Measurements from ENCODE around the gene SLC15A4.

Gene SLC15A4

DNA sequence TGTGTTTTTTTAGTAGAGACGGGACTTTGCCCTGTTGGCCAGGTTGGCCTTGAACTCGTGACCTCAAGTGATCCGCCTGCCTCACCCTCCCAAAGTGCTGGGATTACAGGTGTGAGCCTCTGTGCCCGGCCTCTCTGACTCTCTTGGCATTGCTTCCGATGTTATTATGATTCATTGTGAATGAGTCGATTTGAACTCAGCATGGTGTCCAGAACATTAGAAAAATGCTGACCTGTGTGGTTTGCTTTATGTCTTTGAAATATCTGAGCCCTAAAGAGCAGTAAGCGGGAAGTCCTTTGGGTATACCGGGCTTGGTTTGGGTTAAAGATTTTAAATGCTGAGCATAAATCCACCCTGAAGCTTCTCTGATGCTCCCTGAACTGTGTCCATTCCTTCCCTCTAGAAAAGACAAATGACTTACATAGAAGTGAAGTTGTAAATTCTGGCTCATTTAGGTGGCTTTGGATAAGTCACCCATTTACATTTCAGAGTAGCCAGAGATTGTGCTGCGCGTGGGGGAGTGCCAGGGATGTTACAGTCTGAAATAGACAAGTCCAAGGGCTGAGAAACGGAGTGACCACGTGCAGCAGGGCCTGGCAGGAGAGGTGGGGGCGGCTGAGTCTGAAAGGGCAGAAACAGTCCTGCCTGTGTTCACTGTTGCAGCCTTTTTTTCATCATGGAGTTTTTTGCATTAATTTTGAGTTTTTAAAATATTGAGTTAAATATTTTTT, 39.6 kb downstream of the SLC15A4 start:
- CTCF ChIA-PET = interaction anchor here (2.1 to 4.3 kb wide), 2 partner anchors 14 to 16 kb away, joined by 5 to 21 read pairs; no protein-coding TSS in a partner anchor
- POLR2A ChIA-PET = no interaction called here
- DNase-seq (ENCODE audit: low read depth, low spot score) = no peak

DNA sequence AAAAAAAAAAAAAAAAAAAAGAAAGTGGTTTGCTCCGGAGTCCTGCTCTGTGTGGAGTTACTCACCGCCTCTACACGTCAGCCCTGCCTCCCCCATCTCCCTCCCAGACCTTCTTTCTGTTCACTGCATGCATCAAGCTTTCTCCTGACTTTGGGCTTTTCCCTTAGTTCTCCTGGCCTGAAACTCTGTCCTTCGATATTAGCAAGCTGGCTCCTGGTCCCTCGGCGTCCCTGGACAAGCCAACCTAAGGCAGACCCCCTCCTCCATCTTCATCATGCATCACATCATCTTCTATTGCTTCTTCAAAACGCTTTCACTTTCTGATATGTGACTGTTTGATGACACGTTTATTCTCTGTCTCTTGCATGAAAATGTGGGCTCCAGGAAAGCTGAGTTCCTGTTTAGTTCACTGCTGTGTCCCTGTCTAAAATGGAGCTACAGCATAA, 40.6 kb downstream of the SLC15A4 start:
- DNase-seq (ENCODE audit: low read depth, low spot score) = no peak
- ChIA-PET CTCF (interaction anchor here (0.6 to 4.3 kb wide), 10 partner anchors 9 to 1415 kb away, joined by 3 to 21 read pairs (median 4); no protein-coding TSS in a partner anchor), POLR2A (no interaction called here)
- H3K4me3 ChIP-seq (ENCODE audit: low read depth, low read length) = no peak overlapping the region
- TF ChIP-seq, protein P1, sequence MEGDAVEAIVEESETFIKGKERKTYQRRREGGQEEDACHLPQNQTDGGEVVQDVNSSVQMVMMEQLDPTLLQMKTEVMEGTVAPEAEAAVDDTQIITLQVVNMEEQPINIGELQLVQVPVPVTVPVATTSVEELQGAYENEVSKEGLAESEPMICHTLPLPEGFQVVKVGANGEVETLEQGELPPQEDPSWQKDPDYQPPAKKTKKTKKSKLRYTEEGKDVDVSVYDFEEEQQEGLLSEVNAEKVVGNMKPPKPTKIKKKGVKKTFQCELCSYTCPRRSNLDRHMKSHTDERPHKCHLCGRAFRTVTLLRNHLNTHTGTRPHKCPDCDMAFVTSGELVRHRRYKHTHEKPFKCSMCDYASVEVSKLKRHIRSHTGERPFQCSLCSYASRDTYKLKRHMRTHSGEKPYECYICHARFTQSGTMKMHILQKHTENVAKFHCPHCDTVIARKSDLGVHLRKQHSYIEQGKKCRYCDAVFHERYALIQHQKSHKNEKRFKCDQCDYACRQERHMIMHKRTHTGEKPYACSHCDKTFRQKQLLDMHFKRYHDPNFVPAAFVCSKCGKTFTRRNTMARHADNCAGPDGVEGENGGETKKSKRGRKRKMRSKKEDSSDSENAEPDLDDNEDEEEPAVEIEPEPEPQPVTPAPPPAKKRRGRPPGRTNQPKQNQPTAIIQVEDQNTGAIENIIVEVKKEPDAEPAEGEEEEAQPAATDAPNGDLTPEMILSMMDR (IDR thresholded peaks at IDR 0.05; ENCODE audit: insufficient read depth, low read length, missing control alignments) = no peak

More for the DNA sequence above, 39.6 kb downstream of the SLC15A4 start:
- TF ChIP-seq, protein P1 (IDR thresholded peaks at IDR 0.05; ENCODE audit: insufficient read depth, low read length, missing control alignments) = no peak
- no peak overlapping the region for H3K4me3 ChIP-seq (ENCODE audit: low read depth, low read length)

DNA sequence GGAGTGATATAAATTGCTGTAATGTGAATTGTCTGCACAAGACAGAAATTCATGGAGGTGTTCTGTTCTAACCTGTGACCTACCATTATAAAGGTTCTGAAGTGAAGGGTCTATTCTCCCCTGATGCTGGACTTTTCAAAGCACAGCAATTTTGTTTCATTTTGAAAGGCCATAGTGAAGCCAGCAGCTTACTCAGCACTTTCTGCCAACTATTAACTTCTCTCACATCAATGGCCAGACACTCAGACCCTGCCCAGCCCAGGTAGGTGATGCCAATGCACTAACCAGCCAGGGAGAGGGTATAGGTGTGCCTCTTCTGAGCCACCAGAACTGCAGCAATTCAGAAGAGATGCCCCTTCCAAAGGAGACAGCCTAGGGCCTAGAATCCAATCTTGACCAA, 43.9 kb downstream of the SLC15A4 start:
- POLR2A ChIA-PET = no interaction called here
- DNase-seq (ENCODE audit: low read depth, low spot score) = no peak
- TF ChIP-seq, protein P1 (IDR thresholded peaks at IDR 0.05; ENCODE audit: insufficient read depth, low read length, missing control alignments) = no peak
- CTCF ChIA-PET = no interaction called here
- no peak overlapping the region for H3K4me3 ChIP-seq (ENCODE audit: low read depth, low read length)

DNA sequence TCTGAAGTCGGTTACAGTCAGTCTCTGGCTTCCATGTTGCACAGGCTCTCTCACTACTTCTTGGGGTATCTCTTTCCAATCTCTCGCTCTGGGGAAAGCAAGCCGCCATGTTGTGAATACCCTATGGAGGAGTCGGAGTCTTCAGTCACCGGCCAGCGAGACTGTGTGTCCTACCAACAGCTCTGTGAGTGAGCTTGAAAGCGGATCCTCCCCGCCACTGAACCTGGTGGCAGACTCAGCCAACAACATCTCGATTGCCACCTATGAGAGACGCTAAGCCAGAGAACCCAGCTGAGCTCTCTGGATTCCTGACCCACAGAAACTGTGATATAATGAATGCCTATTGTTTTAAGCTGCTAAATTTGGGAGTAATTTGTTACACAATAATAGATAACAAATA, 51.5 kb downstream of the SLC15A4 start:
- CTCF ChIA-PET = interaction anchor here (2.0 kb wide), 1 partner anchor 10 kb away, joined by 11 read pairs; no protein-coding TSS in a partner anchor
- TF ChIP-seq, protein P1 (IDR thresholded peaks at IDR 0.05; ENCODE audit: insufficient read depth, low read length, missing control alignments) = no peak
- H3K4me3 ChIP-seq (ENCODE audit: low read depth, low read length) = no peak overlapping the region
- POLR2A ChIA-PET = no interaction called here
- no peak for DNase-seq (ENCODE audit: low read depth, low spot score)

DNA sequence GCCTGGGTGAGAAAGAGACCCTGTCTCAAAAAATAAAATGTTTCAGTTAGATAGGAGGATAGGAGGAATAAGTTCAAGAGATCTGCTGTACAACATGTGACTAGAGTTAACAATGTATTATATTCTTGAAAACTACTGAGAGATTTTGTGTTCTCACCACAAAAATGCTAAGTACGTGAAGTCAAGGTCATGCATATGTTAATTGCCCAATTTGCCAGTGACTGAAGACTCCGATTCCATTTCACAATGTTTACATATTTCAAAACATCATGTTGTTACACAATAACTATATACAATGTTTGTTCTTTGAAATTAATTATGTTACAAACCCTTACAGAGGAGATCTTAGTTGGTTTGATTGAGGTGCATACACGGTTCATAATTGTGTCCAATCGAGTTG, 52.1 kb downstream of the SLC15A4 start:
- POLR2A ChIA-PET = no interaction called here
- no peak for DNase-seq (ENCODE audit: low read depth, low spot score)
- TF ChIP-seq, protein P1 (IDR thresholded peaks at IDR 0.05; ENCODE audit: insufficient read depth, low read length, missing control alignments) = no peak
- CTCF ChIA-PET = no interaction called here
- H3K4me3 ChIP-seq (ENCODE audit: low read depth, low read length) = no peak overlapping the region

DNA sequence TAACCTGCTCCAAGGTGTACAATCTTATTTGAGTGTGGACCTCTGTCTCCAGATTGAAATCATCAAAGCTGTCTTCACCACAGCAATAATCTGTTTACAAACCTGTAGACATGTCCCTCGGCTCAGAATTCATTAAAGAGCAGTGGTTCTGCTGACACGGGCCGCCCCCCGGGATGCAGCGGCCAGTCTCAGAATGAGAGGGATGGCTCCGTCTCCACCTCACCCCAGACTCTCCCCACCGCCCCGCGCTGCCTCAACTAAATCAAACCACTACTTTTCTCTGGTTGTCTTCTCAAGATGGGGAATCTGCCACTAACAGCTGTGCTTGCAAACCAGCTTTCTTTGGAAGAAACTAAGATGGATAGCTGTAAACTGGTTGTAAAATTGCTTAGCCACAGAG, 56.2 kb downstream of the SLC15A4 start:
- no peak for DNase-seq (ENCODE audit: low read depth, low spot score)
- POLR2A ChIA-PET = no interaction called here
- CTCF ChIA-PET = interaction anchor here (0.5 to 0.7 kb wide), 2 partner anchors 17 to 618 kb away, joined by 3 to 5 read pairs; no protein-coding TSS in a partner anchor
- TF ChIP-seq, protein P1 (IDR thresholded peaks at IDR 0.05; ENCODE audit: insufficient read depth, low read length, missing control alignments) = no peak
- H3K4me3 ChIP-seq (ENCODE audit: low read depth, low read length) = no peak overlapping the region
